RWPE2 (cell line): ENCODE data around the gene MACROD2.

Experiments
- ATAC-seq: fragments of 200-7000 bp; cut with Tn5 transposase; 3 replicates; pipeline ENCODE4 v1.9.1; 2021; ENCODE audit warnings: low read depth
- DNase-seq: peaks from one replicate; pipeline ENCODE4 v3.0.0-alpha.2; 2020; ENCODE audit warnings: low spot score
- H3K27ac ChIP-seq: fragments of 450-650 bp; 2 replicates; pipeline ENCODE4 v1.5.1; 2017; ENCODE audit warnings: mild to moderate bottlenecking; ENCODE audit not compliant: poor library complexity, severe bottlenecking
- H3K27me3 ChIP-seq: fragments of 250-450 bp; sonication (Bioruptor Pico); 2 replicates; pipeline ENCODE4 v1.5.1; 2021; ENCODE audit warnings: mild to moderate bottlenecking, moderate library complexity; ENCODE audit not compliant: insufficient read depth, poor library complexity, severe bottlenecking
- H3K36me3 ChIP-seq: fragments of 250-450 bp; sonication (Bioruptor Pico); 2 replicates; pipeline ENCODE4 v1.5.1; 2020; ENCODE audit warnings: low read depth, mild to moderate bottlenecking, moderate library complexity
- H3K4me1 ChIP-seq: fragments of 250-450 bp; sonication (Bioruptor Pico); 2 replicates; pipeline ENCODE4 v1.5.1; 2021; ENCODE audit warnings: mild to moderate bottlenecking, moderate library complexity; ENCODE audit not compliant: insufficient read depth, poor library complexity, severe bottlenecking
- H3K4me3 ChIP-seq: fragments of 250-450 bp; sonication (Bioruptor Pico); 2 replicates; pipeline ENCODE4 v1.5.1; 2021; ENCODE audit warnings: mild to moderate bottlenecking, moderate library complexity; ENCODE audit not compliant: severe bottlenecking
- H3K9me3 ChIP-seq: fragments of 250-450 bp; sonication (Bioruptor Pico); 2 replicates; pipeline ENCODE4 v1.5.1; 2021; ENCODE audit warnings: mild to moderate bottlenecking, moderate library complexity; ENCODE audit not compliant: severe bottlenecking
- CTCF ChIP-seq: fragments of 450-650 bp; IDR thresholded peaks from one replicate; pipeline ENCODE4 v1.5.1; 2017; ENCODE audit warnings: mild to moderate bottlenecking, moderate library complexity; ENCODE audit not compliant: poor library complexity, severe bottlenecking

MACROD2 gene

GRCh38 chr20:14643146-14643545 lies 647.8 kb downstream of the MACROD2 start:
- no peak for TF ChIP-seq CTCF
- no peaks in the 10 kb centered on the region for H3K4me1 ChIP-seq
- H3K36me3 ChIP-seq = no peaks in the 10 kb centered on the region
- H3K27me3 ChIP-seq = no peaks in the 10 kb centered on the region
- ATAC-seq = no peak
- no peak for DNase-seq
- no peak overlapping the region for H3K27ac ChIP-seq
- H3K4me3 ChIP-seq = no peak overlapping the region
- no peaks in the 10 kb centered on the region for H3K9me3 ChIP-seq

- no peak for ATAC-seq
- Histone ChIP-seq H3K36me3 (no peaks in the 10 kb centered on the region), H3K27me3 (no peaks in the 10 kb centered on the region)
Measured at GRCh38 chr20:14643556-14643955, 648.2 kb downstream of the MACROD2 start.

GRCh38 chr20:14644306-14645097 lies 649.2 kb downstream of the MACROD2 start:
- H3K9me3 ChIP-seq = no peaks in the 10 kb centered on the region
- TF ChIP-seq CTCF = no peak
- no peaks in the 10 kb centered on the region for H3K36me3 ChIP-seq
- H3K27ac ChIP-seq = no peak overlapping the region
- H3K4me1 ChIP-seq = no peaks in the 10 kb centered on the region
- H3K4me3 ChIP-seq = no peak overlapping the region
- ATAC-seq (no peak), DNase-seq (no peak)
- H3K27me3 ChIP-seq = no peaks in the 10 kb centered on the region

More at GRCh38 chr20:14643556-14643955, 648.2 kb downstream of the MACROD2 start:
- no peak overlapping the region for H3K27ac ChIP-seq
- H3K4me3 ChIP-seq = no peak overlapping the region
- no peak for TF ChIP-seq CTCF
- H3K9me3 ChIP-seq = no peaks in the 10 kb centered on the region
- DNase-seq = no peak
- H3K4me1 ChIP-seq = no peaks in the 10 kb centered on the region

- DNase-seq = no peak
- Histone ChIP-seq H3K4me3 (no peak overlapping the region), H3K4me1 (no peaks in the 10 kb centered on the region), H3K9me3 (no peaks in the 10 kb centered on the region), H3K36me3 (no peaks in the 10 kb centered on the region), H3K27me3 (no peaks in the 10 kb centered on the region), H3K27ac (no peak overlapping the region)
- ATAC-seq = no peak
- TF ChIP-seq CTCF = no peak
Measured at GRCh38 chr20:14647016-14647415, 651.7 kb downstream of the MACROD2 start.

- ATAC-seq = no peak
- no peak for TF ChIP-seq CTCF
- H3K27ac ChIP-seq = no peak overlapping the region
Measured at GRCh38 chr20:14649662-14650061, 654.3 kb downstream of the MACROD2 start.

More at GRCh38 chr20:14649662-14650061, 654.3 kb downstream of the MACROD2 start:
- no peak overlapping the region for H3K4me3 ChIP-seq
- H3K4me1 ChIP-seq = no peaks in the 10 kb centered on the region
- H3K9me3 ChIP-seq = no peaks in the 10 kb centered on the region
- no peaks in the 10 kb centered on the region for H3K36me3 ChIP-seq
- no peaks in the 10 kb centered on the region for H3K27me3 ChIP-seq
- no peak for DNase-seq
